ENCODE measurements around the gene HIGD1C.
"Not testable (repeated sequence)": the region's sequence is repeated elsewhere in the genome, so short reads cannot be mapped to it uniquely, and the experiment has no call there.

The HIGD1C gene

DNA sequence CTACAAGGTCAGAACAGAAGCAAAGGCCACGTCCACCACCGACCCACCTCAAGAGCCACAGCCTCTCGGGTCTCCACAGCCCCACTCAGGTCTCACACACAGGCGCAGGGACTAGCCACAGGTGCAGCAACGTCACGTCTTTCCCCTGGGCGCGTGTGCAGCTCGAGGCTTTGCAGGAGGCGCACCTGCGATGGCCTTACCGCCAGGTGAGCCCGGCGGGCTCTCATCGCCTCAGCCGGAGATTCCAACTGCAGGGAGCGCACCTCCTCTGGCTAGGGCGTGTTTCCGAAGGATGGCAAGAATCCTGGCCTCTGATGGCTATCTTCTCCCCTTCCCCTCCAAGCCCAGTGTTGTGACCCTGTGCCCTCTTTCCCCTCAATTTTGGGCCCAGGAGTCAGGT lies at the start of gene HIGD1C:
HIGD1C (plus strand) TSS at position 35 of the 400 bp plus-strand sequence. CDS start 1,455 bp downstream, outside the sequence.
- Histone ChIP-seq H3K27ac (ENCODE audit: low read depth, low read length) (no peak within 1 kb of the TSS), H3K36me3 (ENCODE audit: insufficient read depth, low read length) (no peaks in the 10 kb centered on the region), H3K27me3 (ENCODE audit: control insufficient read depth in 1 of 2, insufficient read depth in 2 of 2, low read length in 2 of 2) (no peaks in the 10 kb centered on the region), H3K9me3 (ENCODE audit: low read length) (no peaks in the 10 kb centered on the region), H3K4me1 (ENCODE audit: insufficient read depth, low read length) (no peaks in the 10 kb centered on the region), H3K4me3 (ENCODE audit: low read depth in 1 of 2, low read length in 2 of 2) (no peak within 1 kb of the TSS), H3K9ac (ENCODE audit: low read length) (no peak within 1 kb of the TSS)

DNA sequence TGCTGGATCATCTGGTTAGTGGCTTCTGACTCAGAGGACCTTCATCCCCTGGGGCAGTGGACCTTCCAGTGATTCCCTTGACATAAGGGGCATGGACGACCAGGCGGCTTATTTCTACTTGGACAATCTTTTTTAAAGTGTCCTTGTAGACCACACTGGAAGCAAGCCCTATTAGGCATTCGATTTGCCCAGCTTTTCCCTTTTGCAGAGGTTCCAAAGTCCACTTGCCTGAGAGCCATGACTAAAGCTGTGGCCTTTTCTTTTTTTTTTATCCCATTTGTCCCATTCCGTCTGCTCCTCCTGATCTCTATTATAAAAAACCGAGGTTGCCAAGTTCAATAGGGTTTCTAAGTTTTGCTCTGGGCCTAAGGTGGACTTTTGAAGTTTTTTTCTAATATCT lies 43.9 kb upstream of the HIGD1C start:
- H3K36me3 ChIP-seq (ENCODE audit: insufficient read depth, low read length); H3K27me3 ChIP-seq (ENCODE audit: control insufficient read depth in 1 of 2, insufficient read depth in 2 of 2, low read length in 2 of 2); H3K4me1 ChIP-seq (ENCODE audit: insufficient read depth, low read length); H3K9ac ChIP-seq (ENCODE audit: low read length); H3K4me3 ChIP-seq (ENCODE audit: low read depth in 1 of 2, low read length in 2 of 2); H3K27ac ChIP-seq (ENCODE audit: low read depth, low read length); H3K9me3 ChIP-seq (ENCODE audit: low read length): not testable (repeated sequence)

DNA sequence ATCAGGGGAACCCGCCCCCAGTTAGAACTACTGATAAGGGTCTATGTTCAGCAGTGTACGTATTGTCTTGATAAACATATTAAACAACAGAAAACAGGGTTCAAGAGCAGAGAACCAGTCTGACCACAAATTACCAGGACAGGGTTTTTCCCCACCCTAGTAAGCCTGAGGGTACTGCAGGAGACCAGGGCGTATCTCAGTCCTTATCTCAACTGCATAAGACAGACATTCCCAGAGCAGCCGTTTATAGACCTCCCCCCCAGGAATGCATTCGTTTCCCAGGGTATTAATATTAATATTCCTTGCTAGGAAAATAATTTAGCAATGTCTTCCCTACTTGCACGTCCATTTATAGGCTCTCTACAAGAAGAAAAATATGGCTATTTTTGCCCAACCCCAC lies 40.0 kb upstream of the HIGD1C start:
- H3K27ac ChIP-seq (ENCODE audit: low read depth, low read length); H3K9ac ChIP-seq (ENCODE audit: low read length); H3K9me3 ChIP-seq (ENCODE audit: low read length); H3K4me3 ChIP-seq (ENCODE audit: low read depth in 1 of 2, low read length in 2 of 2); H3K4me1 ChIP-seq (ENCODE audit: insufficient read depth, low read length); H3K36me3 ChIP-seq (ENCODE audit: insufficient read depth, low read length); H3K27me3 ChIP-seq (ENCODE audit: control insufficient read depth in 1 of 2, insufficient read depth in 2 of 2, low read length in 2 of 2): not testable (repeated sequence)

DNA sequence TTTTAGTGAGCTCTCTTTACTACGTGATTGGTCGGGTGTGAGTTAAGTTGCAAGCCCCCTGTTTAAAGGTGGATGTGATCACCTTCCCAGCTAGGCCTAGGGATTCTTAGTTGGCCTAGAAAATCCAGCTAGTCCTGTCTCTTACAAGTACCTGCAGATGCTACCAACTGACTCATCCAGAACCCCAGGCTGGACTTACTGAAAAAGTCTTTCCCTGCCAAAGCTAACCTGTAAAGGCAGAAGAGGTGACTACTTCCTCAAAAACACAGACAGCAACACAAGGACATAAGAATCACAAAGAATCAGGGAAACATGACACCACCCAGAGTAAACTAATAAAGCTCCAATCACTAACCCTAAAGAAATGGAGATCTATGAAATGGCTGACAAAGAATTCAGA lies 39.1 kb upstream of the HIGD1C start:
- peaks cover 9% of the 10 kb centered on the region for H3K9me3 ChIP-seq (ENCODE audit: low read length)
- H3K4me3 ChIP-seq (ENCODE audit: low read depth in 1 of 2, low read length in 2 of 2): no peak overlapping the region
- no peaks in the 10 kb centered on the region for H3K4me1 ChIP-seq (ENCODE audit: insufficient read depth, low read length)
- H3K27ac ChIP-seq (ENCODE audit: low read depth, low read length): no peak overlapping the region
- no peaks in the 10 kb centered on the region for H3K36me3 ChIP-seq (ENCODE audit: insufficient read depth, low read length)
- no peak overlapping the region for H3K9ac ChIP-seq (ENCODE audit: low read length)
- no peaks in the 10 kb centered on the region for H3K27me3 ChIP-seq (ENCODE audit: control insufficient read depth in 1 of 2, insufficient read depth in 2 of 2, low read length in 2 of 2)

- no peaks in the 10 kb centered on the region for H3K27me3 ChIP-seq (ENCODE audit: control insufficient read depth in 1 of 2, insufficient read depth in 2 of 2, low read length in 2 of 2)
- no peaks in the 10 kb centered on the region for H3K36me3 ChIP-seq (ENCODE audit: insufficient read depth, low read length)
- no peak overlapping the region for H3K9ac ChIP-seq (ENCODE audit: low read length)
- no peak overlapping the region for H3K4me3 ChIP-seq (ENCODE audit: low read depth in 1 of 2, low read length in 2 of 2)
- H3K27ac ChIP-seq (ENCODE audit: low read depth, low read length): no peak overlapping the region
- peaks cover 9% of the 10 kb centered on the region for H3K9me3 ChIP-seq (ENCODE audit: low read length)
- H3K4me1 ChIP-seq (ENCODE audit: insufficient read depth, low read length): no peaks in the 10 kb centered on the region
These were observed 37.4 kb upstream of the HIGD1C start for GRCh38 chr12:50914872-50915484.

DNA sequence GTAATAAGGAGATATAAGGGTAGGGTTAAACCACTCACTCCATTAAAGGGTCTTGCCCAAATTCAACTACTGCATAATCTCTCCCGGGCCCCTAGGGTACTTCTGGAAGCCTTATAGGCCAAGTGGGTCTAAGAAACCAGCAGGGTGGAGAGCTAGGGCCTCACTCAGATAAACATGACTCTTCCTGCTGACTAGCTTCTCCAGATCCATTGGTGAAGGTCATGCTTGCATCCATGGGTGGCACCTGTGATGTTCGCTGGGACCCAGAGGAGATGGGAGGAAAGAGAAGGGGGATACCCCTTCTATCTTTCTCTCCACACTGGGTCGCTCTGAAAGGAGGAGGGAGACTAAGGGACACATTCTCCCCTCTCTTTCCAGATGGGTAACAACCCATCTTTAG lies 36.1 kb upstream of the HIGD1C start:
- Histone ChIP-seq H3K27ac (ENCODE audit: low read depth, low read length) (no peak overlapping the region), H3K9ac (ENCODE audit: low read length) (no peak overlapping the region), H3K9me3 (ENCODE audit: low read length) (peaks cover 9% of the 10 kb centered on the region), H3K4me3 (ENCODE audit: low read depth in 1 of 2, low read length in 2 of 2) (peak overlapping the region in 1 of 2 donors; percentile 38), H3K4me1 (ENCODE audit: insufficient read depth, low read length) (no peaks in the 10 kb centered on the region), H3K36me3 (ENCODE audit: insufficient read depth, low read length) (no peaks in the 10 kb centered on the region), H3K27me3 (ENCODE audit: control insufficient read depth in 1 of 2, insufficient read depth in 2 of 2, low read length in 2 of 2) (no peaks in the 10 kb centered on the region)

GRCh38 chr12:50918584-50919316 lies 33.6 kb upstream of the HIGD1C start:
- Histone ChIP-seq H3K27me3 (ENCODE audit: control insufficient read depth in 1 of 2, insufficient read depth in 2 of 2, low read length in 2 of 2) (no peaks in the 10 kb centered on the region), H3K4me3 (ENCODE audit: low read depth in 1 of 2, low read length in 2 of 2) (no peak overlapping the region), H3K9me3 (ENCODE audit: low read length) (peaks cover 9% of the 10 kb centered on the region), H3K4me1 (ENCODE audit: insufficient read depth, low read length) (peaks cover 18% of the 10 kb centered on the region), H3K9ac (ENCODE audit: low read length) (no peak overlapping the region), H3K36me3 (ENCODE audit: insufficient read depth, low read length) (no peaks in the 10 kb centered on the region), H3K27ac (ENCODE audit: low read depth, low read length) (no peak overlapping the region)

- no peaks in the 10 kb centered on the region for H3K27me3 ChIP-seq (ENCODE audit: control insufficient read depth in 1 of 2, insufficient read depth in 2 of 2, low read length in 2 of 2)
- H3K4me1 ChIP-seq (ENCODE audit: insufficient read depth, low read length): peaks cover 23% of the 10 kb centered on the region
- H3K9me3 ChIP-seq (ENCODE audit: low read length): no peaks in the 10 kb centered on the region
- H3K27ac ChIP-seq (ENCODE audit: low read depth, low read length): peak overlapping the region; percentile 95
- H3K9ac ChIP-seq (ENCODE audit: low read length): no peak overlapping the region
- H3K4me3 ChIP-seq (ENCODE audit: low read depth in 1 of 2, low read length in 2 of 2): no peak overlapping the region
- no peaks in the 10 kb centered on the region for H3K36me3 ChIP-seq (ENCODE audit: insufficient read depth, low read length)
These were observed 29.5 kb upstream of the HIGD1C start for GRCh38 chr12:50922820-50923219.

DNA sequence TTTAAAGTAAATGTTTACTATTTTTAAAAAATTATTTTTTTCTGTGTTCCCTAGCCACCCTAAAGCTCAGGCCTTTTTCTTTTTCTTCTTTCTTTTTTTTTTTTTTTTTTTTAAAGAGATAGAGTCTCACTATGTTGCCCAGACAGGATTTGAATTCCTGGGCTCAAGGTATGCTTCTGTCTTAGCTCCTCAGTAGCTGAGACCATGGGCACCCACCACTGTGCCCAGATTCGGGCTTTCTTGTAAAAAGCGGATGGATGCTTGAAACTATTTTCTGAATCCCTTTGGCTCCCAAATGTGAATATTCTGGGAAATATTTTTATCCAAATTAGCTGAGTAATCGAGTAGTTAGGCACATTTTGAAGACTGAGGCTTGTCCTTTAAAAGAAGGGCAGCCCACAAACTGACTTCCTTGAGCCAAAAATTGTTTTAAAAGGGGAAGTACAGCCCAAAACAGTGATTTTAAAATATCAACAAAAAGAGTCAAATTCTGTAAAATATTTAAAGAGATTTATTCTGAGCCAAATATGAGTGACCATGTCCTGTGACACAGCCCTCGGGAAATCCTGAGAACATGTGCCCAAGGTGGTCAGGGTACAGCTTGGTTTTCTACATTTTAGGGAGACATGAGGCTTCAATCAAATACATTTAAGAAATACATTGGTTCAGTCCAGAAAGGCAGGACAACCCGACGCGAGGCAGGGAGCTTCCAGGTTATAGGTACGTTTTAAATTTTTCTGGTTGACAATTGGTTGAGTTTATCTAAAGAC lies 28.8 kb upstream of the HIGD1C start:
- no peaks in the 10 kb centered on the region for H3K9me3 ChIP-seq (ENCODE audit: low read length)
- peak overlapping the region; percentile 95 for H3K27ac ChIP-seq (ENCODE audit: low read depth, low read length)
- H3K4me1 ChIP-seq (ENCODE audit: insufficient read depth, low read length): peaks cover 29% of the 10 kb centered on the region
- no peaks in the 10 kb centered on the region for H3K36me3 ChIP-seq (ENCODE audit: insufficient read depth, low read length)
- H3K27me3 ChIP-seq (ENCODE audit: control insufficient read depth in 1 of 2, insufficient read depth in 2 of 2, low read length in 2 of 2): no peaks in the 10 kb centered on the region
- peak overlapping the region; percentile 52 for H3K9ac ChIP-seq (ENCODE audit: low read length)
- peak overlapping the region; percentile 47 to 96 for H3K4me3 ChIP-seq (ENCODE audit: low read depth in 1 of 2, low read length in 2 of 2)

- peak overlapping the region; percentile 95 for H3K27ac ChIP-seq (ENCODE audit: low read depth, low read length)
- peak overlapping the region; percentile 47 to 96 for H3K4me3 ChIP-seq (ENCODE audit: low read depth in 1 of 2, low read length in 2 of 2)
- no peaks in the 10 kb centered on the region for H3K9me3 ChIP-seq (ENCODE audit: low read length)
- H3K27me3 ChIP-seq (ENCODE audit: control insufficient read depth in 1 of 2, insufficient read depth in 2 of 2, low read length in 2 of 2): no peaks in the 10 kb centered on the region
- peak overlapping the region; percentile 52 for H3K9ac ChIP-seq (ENCODE audit: low read length)
- H3K36me3 ChIP-seq (ENCODE audit: insufficient read depth, low read length): no peaks in the 10 kb centered on the region
- H3K4me1 ChIP-seq (ENCODE audit: insufficient read depth, low read length): peaks cover 34% of the 10 kb centered on the region
These were observed 28.3 kb upstream of the HIGD1C start for GRCh38 chr12:50924131-50924438.

DNA sequence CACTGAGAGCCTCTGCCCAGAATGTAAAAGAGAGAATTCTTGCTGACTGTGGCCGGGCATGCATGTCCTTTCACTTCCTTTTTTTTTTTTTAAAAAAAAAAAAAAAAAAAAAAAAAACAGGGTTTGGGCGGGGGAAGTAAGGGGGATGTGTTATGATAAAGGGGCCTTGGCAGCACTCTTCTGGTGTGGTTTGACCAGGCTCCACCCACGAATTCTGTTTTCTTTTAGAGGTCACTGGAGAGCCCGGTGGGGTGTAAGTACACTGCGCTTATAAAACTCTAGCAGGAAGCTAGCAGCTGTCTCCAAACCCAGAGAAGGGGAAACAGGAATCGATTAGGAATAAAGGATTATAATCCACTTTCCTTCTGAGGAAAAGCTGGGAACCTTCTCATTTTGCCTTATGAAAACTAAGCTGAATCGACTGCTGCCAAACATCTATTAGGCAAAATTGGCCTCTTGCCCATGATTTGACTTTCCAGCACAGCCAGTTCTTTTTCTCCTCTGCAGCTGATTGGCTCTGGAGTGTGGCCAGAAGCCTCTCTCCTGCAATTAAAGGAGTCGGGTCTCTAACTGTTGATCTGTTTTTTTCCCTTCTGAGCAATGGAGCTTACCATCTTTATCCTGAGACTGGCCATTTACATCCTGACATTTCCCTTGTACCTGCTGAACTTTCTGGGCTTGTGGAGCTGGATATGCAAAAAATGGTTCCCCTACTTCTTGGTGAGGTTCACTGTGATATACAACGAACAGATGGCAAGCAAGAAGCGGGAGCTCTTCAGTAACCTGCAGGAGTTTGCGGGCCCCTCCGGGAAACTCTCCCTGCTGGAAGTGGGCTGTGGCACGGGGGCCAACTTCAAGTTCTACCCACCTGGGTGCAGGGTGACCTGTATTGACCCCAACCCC lies 27.7 kb upstream of the HIGD1C start:
- H3K9me3 ChIP-seq (ENCODE audit: low read length): no peaks in the 10 kb centered on the region
- H3K36me3 ChIP-seq (ENCODE audit: insufficient read depth, low read length): peaks cover 2% of the 10 kb centered on the region
- peaks cover 37% of the 10 kb centered on the region for H3K4me1 ChIP-seq (ENCODE audit: insufficient read depth, low read length)

More for the DNA sequence above, 27.7 kb upstream of the HIGD1C start:
- Histone ChIP-seq H3K27ac (ENCODE audit: low read depth, low read length) (peak overlapping the region; percentile 95), H3K27me3 (ENCODE audit: control insufficient read depth in 1 of 2, insufficient read depth in 2 of 2, low read length in 2 of 2) (no peaks in the 10 kb centered on the region), H3K9ac (ENCODE audit: low read length) (peak overlapping the region; percentile 89), H3K4me3 (ENCODE audit: low read depth in 1 of 2, low read length in 2 of 2) (peak overlapping the region; percentile 55 to 96)
